LNCAP (cell line): ENCODE data around the gene PATE2.

Source experiments
- CTCF ChIP-seq: fragments of 450-650 bp; IDR thresholded peaks from 2 replicates; pipeline ENCODE4 v1.5.1; 2017; ENCODE audit warnings: mild to moderate bottlenecking

The PATE2 gene

GRCh38 chr11:125762445-125762844 lies 16.2 kb downstream of the PATE2 start:
- no peak for TF ChIP-seq CTCF

- TF ChIP-seq CTCF = no peak
Measured at GRCh38 chr11:125756050-125756449, 22.6 kb downstream of the PATE2 start.

- TF ChIP-seq CTCF = no peak
Measured at GRCh38 chr11:125750629-125751028, 28.0 kb downstream of the PATE2 start.

DNA sequence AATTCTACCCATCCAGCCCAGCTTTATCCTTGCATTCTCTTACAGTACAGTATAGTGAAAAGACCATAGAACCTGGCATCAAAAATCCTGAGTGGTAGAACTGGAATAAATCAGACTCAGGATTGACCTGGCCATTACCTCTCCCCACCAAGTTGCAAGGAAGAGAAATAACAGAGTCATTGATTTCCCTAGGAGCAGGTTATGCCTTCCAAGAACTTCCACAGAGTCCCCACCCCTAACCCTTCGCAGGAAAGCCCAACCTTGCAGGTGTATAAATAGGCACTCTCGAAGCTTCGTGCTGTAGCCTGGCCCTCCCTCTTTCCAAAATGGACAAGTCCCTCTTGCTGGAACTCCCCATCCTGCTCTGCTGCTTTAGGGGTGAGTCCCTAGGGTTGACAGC lies 32.6 kb downstream of the PATE2 start, which contains the start of gene PATE1:
Gene PATE1 (plus strand): TSS at position 301 of the 400 bp plus-strand sequence. CDS start 26 bp downstream, at position 327.
- TF ChIP-seq CTCF = no peak

DNA sequence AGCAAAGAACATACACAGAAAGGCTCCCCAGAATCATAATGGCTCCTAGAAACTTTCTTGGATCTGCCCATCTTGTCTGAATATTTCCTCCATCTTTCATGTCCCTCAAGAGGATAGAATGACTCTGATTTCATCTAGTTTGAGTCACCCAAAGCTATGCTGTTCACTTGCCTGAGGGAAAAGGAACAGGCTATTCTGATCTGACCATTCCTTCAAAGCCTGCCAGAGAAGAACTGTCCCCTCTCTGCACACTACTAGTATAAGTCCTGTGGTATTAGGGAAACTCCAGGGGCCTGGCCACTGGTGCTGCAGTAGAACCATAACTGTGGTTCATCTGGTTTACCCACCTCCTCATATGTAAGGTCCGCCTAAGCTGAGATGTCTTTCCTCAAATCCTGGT lies 34.9 kb downstream of the PATE2 start:
- TF ChIP-seq CTCF = no peak

DNA sequence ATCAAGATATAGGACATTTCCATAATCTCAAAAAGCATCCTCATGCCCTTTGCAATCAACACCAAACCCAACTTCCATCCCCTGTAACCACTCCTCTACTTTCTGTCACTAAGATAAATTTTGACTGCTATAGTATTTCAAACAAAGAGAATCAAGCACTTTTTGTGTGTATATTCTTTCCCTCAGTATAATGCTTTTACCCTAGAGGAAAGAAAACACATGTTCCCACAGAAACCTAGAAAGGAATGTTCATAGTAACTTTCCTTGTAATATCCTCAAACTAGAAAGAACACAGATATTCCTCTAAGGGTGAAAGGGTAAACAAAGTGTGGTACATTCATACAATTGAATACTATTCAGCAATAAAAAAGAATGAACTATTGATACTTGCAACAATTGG lies 38.0 kb downstream of the PATE2 start:
- no peak for TF ChIP-seq CTCF

DNA sequence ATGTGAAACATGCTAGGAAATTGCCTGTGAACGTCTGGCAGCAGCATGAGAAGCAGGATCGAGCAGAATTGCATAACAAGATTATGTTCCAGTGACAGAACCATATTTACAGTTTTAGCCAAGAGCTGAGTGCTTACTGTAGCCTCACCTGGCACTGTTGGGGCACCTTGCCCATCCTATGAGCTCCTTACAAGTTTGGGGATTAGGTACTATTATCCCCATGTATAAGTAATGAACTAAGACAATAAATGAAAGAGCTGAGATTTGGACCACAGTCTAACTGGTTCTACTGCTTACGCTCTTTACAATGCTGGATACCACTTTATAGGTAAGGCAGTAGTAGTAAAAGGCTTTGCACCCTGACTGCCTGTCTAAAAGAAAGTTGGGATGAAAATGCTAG lies 49.7 kb downstream of the PATE2 start:
- no peak for TF ChIP-seq CTCF
